AG04449 (cell line): Measurements from ENCODE around the gene SEMA3E.

Experiments
- CTCF ChIA-PET: fragments of 350-600 bp; formaldehyde crosslinking; extraction: SDS; loops from one replicate; lab custom pipeline; 2021; ENCODE audit warnings: antibody characterized with exemption; lab: Yijun Ruan, JAX
- POLR2A ChIA-PET: fragments of 400-600, 350-600 bp; formaldehyde crosslinking; extraction: SDS; loops from one replicate; lab custom pipeline; 2020; ENCODE audit warnings: antibody characterized with exemption, inconsistent platforms; lab: Yijun Ruan, JAX
- DNase-seq: peaks from one replicate; pipeline ENCODE4 v3.0.0-alpha.2; 2010; ENCODE audit warnings: low read depth, low spot score
- H3K4me3 ChIP-seq: 2 replicates; pipeline ENCODE4 v1.5.1; 2011; ENCODE audit warnings: low read depth, mild to moderate bottlenecking, control low read depth, low read length
- TF ChIP-seq, protein P1 (sequence below): IDR thresholded peaks from one replicate; pipeline ENCODE4 v1.5.1; 2011; ENCODE audit warnings: mild to moderate bottlenecking, moderate library complexity, low read length, control low read depth, inconsistent platforms; ENCODE audit not compliant: insufficient read depth; ENCODE audit errors: missing control alignments

Gene SEMA3E

DNA sequence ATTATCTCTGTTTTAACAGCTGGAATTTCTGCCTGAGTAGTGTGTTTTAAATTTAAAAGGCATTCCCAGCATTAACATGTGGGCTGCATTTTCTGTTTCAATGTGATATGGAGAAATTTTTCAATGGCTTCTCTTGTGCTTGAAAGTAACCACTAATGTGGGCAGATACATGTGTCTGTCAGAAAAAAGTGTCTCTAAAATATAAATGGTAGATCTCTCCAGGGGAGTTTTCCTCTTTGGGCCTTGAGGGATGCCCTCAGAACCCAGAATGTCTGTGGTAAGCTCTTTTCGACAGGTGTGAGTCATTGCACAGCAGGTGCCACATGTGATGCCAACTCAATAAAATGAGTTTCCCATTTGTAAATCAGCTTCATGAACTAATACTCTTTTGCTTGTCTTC is 221.1 kb downstream of the SEMA3E start:
- DNase-seq, result no peak
- H3K4me3 ChIP-seq, result no peak overlapping the region
- POLR2A ChIA-PET, result no interaction called here
- TF ChIP-seq, protein P1, sequence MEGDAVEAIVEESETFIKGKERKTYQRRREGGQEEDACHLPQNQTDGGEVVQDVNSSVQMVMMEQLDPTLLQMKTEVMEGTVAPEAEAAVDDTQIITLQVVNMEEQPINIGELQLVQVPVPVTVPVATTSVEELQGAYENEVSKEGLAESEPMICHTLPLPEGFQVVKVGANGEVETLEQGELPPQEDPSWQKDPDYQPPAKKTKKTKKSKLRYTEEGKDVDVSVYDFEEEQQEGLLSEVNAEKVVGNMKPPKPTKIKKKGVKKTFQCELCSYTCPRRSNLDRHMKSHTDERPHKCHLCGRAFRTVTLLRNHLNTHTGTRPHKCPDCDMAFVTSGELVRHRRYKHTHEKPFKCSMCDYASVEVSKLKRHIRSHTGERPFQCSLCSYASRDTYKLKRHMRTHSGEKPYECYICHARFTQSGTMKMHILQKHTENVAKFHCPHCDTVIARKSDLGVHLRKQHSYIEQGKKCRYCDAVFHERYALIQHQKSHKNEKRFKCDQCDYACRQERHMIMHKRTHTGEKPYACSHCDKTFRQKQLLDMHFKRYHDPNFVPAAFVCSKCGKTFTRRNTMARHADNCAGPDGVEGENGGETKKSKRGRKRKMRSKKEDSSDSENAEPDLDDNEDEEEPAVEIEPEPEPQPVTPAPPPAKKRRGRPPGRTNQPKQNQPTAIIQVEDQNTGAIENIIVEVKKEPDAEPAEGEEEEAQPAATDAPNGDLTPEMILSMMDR, result no peak
- CTCF ChIA-PET, result interaction anchor here (0.8 kb wide), 1 partner anchor 229 kb away, joined by 3 read pairs; no protein-coding TSS in a partner anchor

DNA sequence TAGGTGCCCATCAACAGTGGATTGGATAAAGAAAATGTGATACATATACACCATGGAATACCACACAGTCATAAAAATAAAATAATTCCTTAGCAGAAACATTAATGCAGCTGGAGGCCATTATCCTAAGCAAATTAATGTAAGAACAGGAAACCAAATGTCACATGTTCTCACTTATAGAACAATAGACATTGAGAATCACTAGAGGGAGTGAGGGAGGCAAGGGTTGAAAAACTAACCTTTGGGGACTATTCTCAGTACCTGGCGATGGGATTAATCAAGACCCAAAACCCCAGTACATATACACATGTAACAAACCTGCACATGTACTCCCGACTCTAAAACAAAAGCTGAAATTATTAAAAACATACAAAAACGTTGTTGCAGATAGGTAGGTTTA is 222.6 kb downstream of the SEMA3E start:
- CTCF ChIA-PET, result no interaction called here
- TF ChIP-seq, protein P1, result no peak
- POLR2A ChIA-PET, result no interaction called here
- H3K4me3 ChIP-seq, result no peak overlapping the region
- DNase-seq, result no peak

DNA sequence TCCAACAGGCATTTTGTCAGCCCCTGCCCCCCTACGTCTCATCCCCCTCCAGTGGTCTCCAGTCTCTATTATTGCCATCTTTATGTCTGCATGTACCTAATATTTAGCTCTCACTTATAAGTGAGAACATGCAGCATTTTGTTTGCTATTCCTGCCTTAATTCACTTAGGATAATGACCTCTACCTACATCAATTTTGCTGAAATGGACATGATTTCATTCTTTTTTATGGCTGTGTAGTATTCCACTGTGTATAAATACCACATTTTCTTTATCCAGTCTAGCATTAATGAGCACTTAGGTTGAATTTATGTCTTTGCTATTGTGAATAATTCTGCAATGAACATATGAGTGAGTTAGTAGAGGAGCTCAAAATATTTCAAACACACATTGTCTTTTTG is 229.9 kb downstream of the SEMA3E start:
- CTCF ChIA-PET, result interaction anchor here (1.5 kb wide), 1 partner anchor 237 kb away, joined by 4 read pairs; no protein-coding TSS in a partner anchor
- TF ChIP-seq, protein P1, result no peak
- POLR2A ChIA-PET, result no interaction called here
- H3K4me3 ChIP-seq, result no peak overlapping the region
- no peak for DNase-seq

GRCh38 chr7:83415840-83416239 is 233.1 kb downstream of the SEMA3E start:
- no peak for DNase-seq
- no peak overlapping the region for H3K4me3 ChIP-seq
- POLR2A ChIA-PET, result no interaction called here
- CTCF ChIA-PET, result interaction anchor here (0.7 to 1.3 kb wide), 2 partner anchors 8 to 240 kb away, joined by 3 to 11 read pairs; no protein-coding TSS in a partner anchor
- TF ChIP-seq, protein P1, result no peak

GRCh38 chr7:83414947-83415346 is 234.0 kb downstream of the SEMA3E start:
- no peak for DNase-seq
- ChIA-PET POLR2A (no interaction called here), CTCF (interaction anchor here (0.7 to 1.3 kb wide), 2 partner anchors 9 to 241 kb away, joined by 3 to 11 read pairs; no protein-coding TSS in a partner anchor)
- TF ChIP-seq, protein P1, result no peak
- H3K4me3 ChIP-seq, result no peak overlapping the region

GRCh38 chr7:83413831-83414230 is 235.1 kb downstream of the SEMA3E start:
- ChIA-PET POLR2A (no interaction called here), CTCF (interaction anchor here (0.8 to 3.0 kb wide), 5 partner anchors 29 to 242 kb away, joined by 3 to 18 read pairs (median 4); no protein-coding TSS in a partner anchor)
- no peak overlapping the region for H3K4me3 ChIP-seq
- TF ChIP-seq, protein P1, result no peak
- no peak for DNase-seq
